Neural cell (in vitro differentiated cells): Measurements from ENCODE around the gene CNTNAP1. TPM values are rescaled to one million over a fixed set of nuclear protein-coding genes. Genes with fewer than 3 reads are reported as not detected.

Experiments
- H2AFZ ChIP-seq: fragments of 200-600, 300-800 bp; sonication (generic), shearing (Covaris generic); 2 replicates; pipeline ENCODE4 v1.6.0; 2014; ENCODE audit warnings: low read depth, mild to moderate bottlenecking, antibody characterized with exemption, low read length, moderate library complexity
- H3F3A ChIP-seq: fragments of 200-600 bp; shearing (Covaris generic); 2 replicates; pipeline ENCODE4 v1.6.1; 2016; ENCODE audit warnings: mild to moderate bottlenecking, moderate library complexity, mixed read lengths, antibody characterized with exemption, low read length; ENCODE audit not compliant: insufficient read depth, poor library complexity, severe bottlenecking
- H3K27ac ChIP-seq: fragments of 200-600, 300-800 bp; sonication (generic), shearing (Covaris generic); 2 replicates; pipeline ENCODE4 v1.5.1; 2014; ENCODE audit warnings: mild to moderate bottlenecking, low read length, moderate library complexity
- H3K27me3 ChIP-seq: fragments of 300-800, 200-600 bp; sonication (generic), shearing (Covaris generic); 2 replicates; pipeline ENCODE4 v1.6.0; 2014; ENCODE audit warnings: mild to moderate bottlenecking, low read depth, low read length, moderate library complexity; ENCODE audit not compliant: insufficient read depth
- H3K36me3 ChIP-seq: fragments of 300-800, 200-600 bp; sonication (generic), shearing (Covaris generic); 2 replicates; pipeline ENCODE4 v1.5.1; 2014; ENCODE audit warnings: mild to moderate bottlenecking, antibody characterized with exemption, low read length, moderate library complexity; ENCODE audit not compliant: insufficient read depth
- H3K4me2 ChIP-seq: fragments of 300-800, 200-600 bp; sonication (generic), shearing (Covaris generic); 2 replicates; pipeline ENCODE4 v1.6.0; 2014; ENCODE audit warnings: mild to moderate bottlenecking, low read length
- H3K4me3 ChIP-seq: fragments of 300-800, 200-600 bp; sonication (generic), shearing (Covaris generic); 2 replicates; pipeline ENCODE4 v1.5.1; 2014; ENCODE audit warnings: mild to moderate bottlenecking, low read length, moderate library complexity
- H3K79me2 ChIP-seq: fragments of 200-600 bp; shearing (Covaris generic); replicated peaks from 2 replicates; pipeline ENCODE4 v1.6.0; 2014; ENCODE audit warnings: mild to moderate bottlenecking, low read length, moderate library complexity; ENCODE audit not compliant: insufficient read depth
- H3K9ac ChIP-seq: fragments of 300-800, 200-600 bp; sonication (generic), shearing (Covaris generic); 2 replicates; pipeline ENCODE4 v1.6.1; 2016; ENCODE audit warnings: mild to moderate bottlenecking, low read length, mixed read lengths
- H3K9me2 ChIP-seq: fragments of 200-600 bp; shearing (Covaris generic); 2 replicates; pipeline ENCODE4 v1.6.1; 2016; ENCODE audit warnings: mild to moderate bottlenecking, low read length, mixed read lengths; ENCODE audit not compliant: insufficient read depth
- H3K9me3 ChIP-seq: fragments of 200-600, 300-800 bp; sonication (generic), shearing (Covaris generic); 2 replicates; pipeline ENCODE4 v1.6.1; 2016; ENCODE audit warnings: mild to moderate bottlenecking, mixed run types, low read length, moderate library complexity, mixed read lengths
- H4K20me1 ChIP-seq: fragments of 200-600 bp; shearing (Covaris generic); 2 replicates; pipeline ENCODE4 v1.6.1; 2016; ENCODE audit warnings: mild to moderate bottlenecking, mixed run types; ENCODE audit not compliant: insufficient read depth
- EP300 ChIP-seq: fragments of 450-650 bp; conservative IDR thresholded peaks from 2 replicates; pipeline ENCODE4 v1.6.1; 2014; ENCODE audit warnings: antibody characterized with exemption, mild to moderate bottlenecking, moderate library complexity; ENCODE audit not compliant: poor library complexity, severe bottlenecking
- EZH2 ChIP-seq: fragments of 200-600, 300-800 bp; shearing (Covaris generic), sonication (generic); IDR thresholded peaks from 2 replicates; pipeline ENCODE4 v1.6.1; 2014; ENCODE audit warnings: antibody characterized with exemption, low read length, borderline replicate concordance, mild to moderate bottlenecking; ENCODE audit not compliant: insufficient read depth, poor library complexity, severe bottlenecking
- MXI1 ChIP-seq: fragments of 450-650 bp; conservative IDR thresholded peaks from 2 replicates; pipeline ENCODE4 v1.6.1; 2014; ENCODE audit warnings: antibody characterized with exemption, mild to moderate bottlenecking; ENCODE audit not compliant: poor library complexity, severe bottlenecking
- POLR2AphosphoS5 ChIP-seq: IDR thresholded peaks from 2 replicates; pipeline ENCODE4 v1.6.1; 2012
- RAD21 ChIP-seq: fragments of 450-650 bp; conservative IDR thresholded peaks from 2 replicates; pipeline ENCODE4 v1.6.1; 2014; ENCODE audit warnings: antibody characterized with exemption, mild to moderate bottlenecking, moderate library complexity
- SMC3 ChIP-seq: fragments of 450-650 bp; conservative IDR thresholded peaks from 2 replicates; pipeline ENCODE4 v1.6.1; 2014; ENCODE audit warnings: antibody characterized with exemption, mild to moderate bottlenecking, moderate library complexity; ENCODE audit not compliant: poor library complexity
- TAF1 ChIP-seq: IDR thresholded peaks from 2 replicates; pipeline ENCODE4 v1.6.1; 2012; ENCODE audit warnings: low read depth
- polyA plus RNA-seq: library from polyadenylated mRNA; depleted of rRNA; stranded (reverse); fragments of >200 nt; gene quantifications from 2 replicates; pipeline ENCODE4 v1.2.3, GENCODE V29; 2014
- TF ChIP-seq, protein P1 (sequence below): IDR thresholded peaks from 2 replicates; pipeline ENCODE4 v1.6.1; 2012; ENCODE audit warnings: borderline replicate concordance
- TF ChIP-seq, protein P2 (sequence below): fragments of 450-650 bp; IDR thresholded peaks from 2 replicates; pipeline ENCODE4 v1.5.1; 2014; ENCODE audit warnings: antibody characterized with exemption, mild to moderate bottlenecking, moderate library complexity; ENCODE audit not compliant: poor library complexity, severe bottlenecking

The CNTNAP1 gene
- polyA plus RNA-seq, 1 donor from 2014 or later: 21.9 TPM

DNA sequence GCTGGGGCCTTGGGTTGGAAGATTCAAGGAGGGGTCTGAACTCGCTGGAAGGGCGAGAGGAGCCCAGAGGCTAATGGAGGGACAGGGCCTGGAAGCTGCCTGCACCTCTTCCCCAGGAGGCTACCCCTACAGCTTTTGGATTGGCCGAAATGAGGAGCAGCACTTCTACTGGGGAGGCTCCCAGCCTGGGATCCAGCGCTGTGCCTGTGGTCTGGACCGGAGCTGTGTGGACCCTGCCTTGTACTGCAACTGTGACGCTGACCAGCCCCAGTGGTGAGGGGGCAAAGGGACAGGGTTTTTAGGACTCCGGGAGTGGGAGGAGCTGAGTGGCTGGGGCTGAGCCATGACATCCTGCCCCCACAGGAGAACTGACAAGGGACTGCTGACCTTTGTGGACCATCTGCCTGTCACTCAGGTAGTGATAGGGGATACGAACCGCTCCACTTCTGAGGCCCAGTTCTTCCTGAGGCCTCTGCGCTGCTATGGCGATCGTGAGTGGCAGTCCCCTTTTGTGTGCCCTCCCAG lies 8.8 kb downstream of the CNTNAP1 start:
- Histone ChIP-seq H3K4me3 (no peak overlapping the region), H3F3A (no peaks in the 10 kb centered on the region), H3K27ac (no peak overlapping the region), H3K36me3 (no peaks in the 10 kb centered on the region), H3K9me2 (no peaks in the 10 kb centered on the region), H4K20me1 (no peaks in the 10 kb centered on the region), H3K4me2 (no peak overlapping the region), H3K79me2 (no peaks in the 10 kb centered on the region), H2AFZ (no peak overlapping the region), H3K27me3 (no peaks in the 10 kb centered on the region), H3K9me3 (no peaks in the 10 kb centered on the region), H3K9ac (no peak overlapping the region)
- no peak for TF ChIP-seq SMC3
- no peak for TF ChIP-seq RAD21
- TF ChIP-seq TAF1: no peak
- no peak for TF ChIP-seq EZH2
- TF ChIP-seq, protein P1, sequence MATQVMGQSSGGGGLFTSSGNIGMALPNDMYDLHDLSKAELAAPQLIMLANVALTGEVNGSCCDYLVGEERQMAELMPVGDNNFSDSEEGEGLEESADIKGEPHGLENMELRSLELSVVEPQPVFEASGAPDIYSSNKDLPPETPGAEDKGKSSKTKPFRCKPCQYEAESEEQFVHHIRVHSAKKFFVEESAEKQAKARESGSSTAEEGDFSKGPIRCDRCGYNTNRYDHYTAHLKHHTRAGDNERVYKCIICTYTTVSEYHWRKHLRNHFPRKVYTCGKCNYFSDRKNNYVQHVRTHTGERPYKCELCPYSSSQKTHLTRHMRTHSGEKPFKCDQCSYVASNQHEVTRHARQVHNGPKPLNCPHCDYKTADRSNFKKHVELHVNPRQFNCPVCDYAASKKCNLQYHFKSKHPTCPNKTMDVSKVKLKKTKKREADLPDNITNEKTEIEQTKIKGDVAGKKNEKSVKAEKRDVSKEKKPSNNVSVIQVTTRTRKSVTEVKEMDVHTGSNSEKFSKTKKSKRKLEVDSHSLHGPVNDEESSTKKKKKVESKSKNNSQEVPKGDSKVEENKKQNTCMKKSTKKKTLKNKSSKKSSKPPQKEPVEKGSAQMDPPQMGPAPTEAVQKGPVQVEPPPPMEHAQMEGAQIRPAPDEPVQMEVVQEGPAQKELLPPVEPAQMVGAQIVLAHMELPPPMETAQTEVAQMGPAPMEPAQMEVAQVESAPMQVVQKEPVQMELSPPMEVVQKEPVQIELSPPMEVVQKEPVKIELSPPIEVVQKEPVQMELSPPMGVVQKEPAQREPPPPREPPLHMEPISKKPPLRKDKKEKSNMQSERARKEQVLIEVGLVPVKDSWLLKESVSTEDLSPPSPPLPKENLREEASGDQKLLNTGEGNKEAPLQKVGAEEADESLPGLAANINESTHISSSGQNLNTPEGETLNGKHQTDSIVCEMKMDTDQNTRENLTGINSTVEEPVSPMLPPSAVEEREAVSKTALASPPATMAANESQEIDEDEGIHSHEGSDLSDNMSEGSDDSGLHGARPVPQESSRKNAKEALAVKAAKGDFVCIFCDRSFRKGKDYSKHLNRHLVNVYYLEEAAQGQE: no peak
- TF ChIP-seq MXI1: no peak
- no peak for TF ChIP-seq POLR2AphosphoS5
- TF ChIP-seq, protein P2, sequence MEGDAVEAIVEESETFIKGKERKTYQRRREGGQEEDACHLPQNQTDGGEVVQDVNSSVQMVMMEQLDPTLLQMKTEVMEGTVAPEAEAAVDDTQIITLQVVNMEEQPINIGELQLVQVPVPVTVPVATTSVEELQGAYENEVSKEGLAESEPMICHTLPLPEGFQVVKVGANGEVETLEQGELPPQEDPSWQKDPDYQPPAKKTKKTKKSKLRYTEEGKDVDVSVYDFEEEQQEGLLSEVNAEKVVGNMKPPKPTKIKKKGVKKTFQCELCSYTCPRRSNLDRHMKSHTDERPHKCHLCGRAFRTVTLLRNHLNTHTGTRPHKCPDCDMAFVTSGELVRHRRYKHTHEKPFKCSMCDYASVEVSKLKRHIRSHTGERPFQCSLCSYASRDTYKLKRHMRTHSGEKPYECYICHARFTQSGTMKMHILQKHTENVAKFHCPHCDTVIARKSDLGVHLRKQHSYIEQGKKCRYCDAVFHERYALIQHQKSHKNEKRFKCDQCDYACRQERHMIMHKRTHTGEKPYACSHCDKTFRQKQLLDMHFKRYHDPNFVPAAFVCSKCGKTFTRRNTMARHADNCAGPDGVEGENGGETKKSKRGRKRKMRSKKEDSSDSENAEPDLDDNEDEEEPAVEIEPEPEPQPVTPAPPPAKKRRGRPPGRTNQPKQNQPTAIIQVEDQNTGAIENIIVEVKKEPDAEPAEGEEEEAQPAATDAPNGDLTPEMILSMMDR: no peak
- no peak for TF ChIP-seq EP300

DNA sequence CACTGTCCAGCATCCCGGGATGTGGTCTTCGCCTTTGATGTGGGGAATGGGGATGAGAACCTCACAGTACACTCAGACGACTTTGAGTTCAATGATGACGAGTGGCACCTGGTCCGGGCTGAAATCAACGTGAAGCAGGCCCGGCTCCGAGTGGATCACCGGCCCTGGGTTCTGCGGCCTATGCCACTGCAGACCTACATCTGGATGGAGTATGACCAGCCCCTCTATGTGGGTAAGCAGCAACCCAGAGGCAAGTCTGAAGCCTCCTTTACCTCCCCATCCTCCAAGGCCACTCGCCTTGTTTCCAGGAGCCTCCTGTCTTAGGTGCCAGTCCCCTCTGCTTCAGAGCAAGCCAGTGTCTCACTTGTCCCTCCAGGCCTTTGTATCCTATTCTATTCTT lies 10.2 kb downstream of the CNTNAP1 start:
- H4K20me1 ChIP-seq: no peaks in the 10 kb centered on the region
- no peaks in the 10 kb centered on the region for H3K27me3 ChIP-seq
- H3K79me2 ChIP-seq: no peaks in the 10 kb centered on the region
- no peak overlapping the region for H3K4me3 ChIP-seq
- no peak overlapping the region for H3K27ac ChIP-seq
- TF ChIP-seq MXI1: no peak
- TF ChIP-seq POLR2AphosphoS5: no peak
- no peak for TF ChIP-seq EP300
- no peak for TF ChIP-seq EZH2
- no peaks in the 10 kb centered on the region for H3F3A ChIP-seq
- no peaks in the 10 kb centered on the region for H3K36me3 ChIP-seq
- H3K9me3 ChIP-seq: no peaks in the 10 kb centered on the region
- H2AFZ ChIP-seq: no peak overlapping the region
- no peaks in the 10 kb centered on the region for H3K9me2 ChIP-seq
- H3K9ac ChIP-seq: no peak overlapping the region
- H3K4me2 ChIP-seq: no peak overlapping the region
